BLaER1 (cell line): ENCODE data around the gene MAP3K10.

ENCODE experiments used
- H3K27ac ChIP-seq: shearing (Covaris generic); formaldehyde crosslinking; 2 replicates; pipeline ENCODE4 v1.8.1; 2022
- H3K27me3 ChIP-seq: shearing (Covaris generic); formaldehyde crosslinking; 2 replicates; pipeline ENCODE4 v1.8.1; 2022
- H3K36me3 ChIP-seq: shearing (Covaris generic); formaldehyde crosslinking; 2 replicates; pipeline ENCODE4 v1.8.1; 2022
- H3K4me1 ChIP-seq: shearing (Covaris generic); formaldehyde crosslinking; 2 replicates; pipeline ENCODE4 v1.8.1; 2022
- H3K4me2 ChIP-seq: shearing (Covaris generic); formaldehyde crosslinking; 2 replicates; pipeline ENCODE4 v1.8.1; 2022
- H3K4me3 ChIP-seq: shearing (Covaris generic); formaldehyde crosslinking; 2 replicates; pipeline ENCODE4 v1.8.1; 2022
- H3K9ac ChIP-seq: shearing (Covaris generic); formaldehyde crosslinking; 2 replicates; pipeline ENCODE4 v1.8.1; 2022
- H3K9me3 ChIP-seq: shearing (Covaris generic); formaldehyde crosslinking; 2 replicates; pipeline ENCODE4 v1.8.1; 2022
- H4K20me1 ChIP-seq: shearing (Covaris generic); formaldehyde crosslinking; 2 replicates; pipeline ENCODE4 v1.8.1; 2022
- Cebpa-rat ChIP-seq: shearing (Covaris generic); IDR thresholded peaks from 2 replicates; pipeline ENCODE4 v1.8.1; 2022

MAP3K10 gene

DNA sequence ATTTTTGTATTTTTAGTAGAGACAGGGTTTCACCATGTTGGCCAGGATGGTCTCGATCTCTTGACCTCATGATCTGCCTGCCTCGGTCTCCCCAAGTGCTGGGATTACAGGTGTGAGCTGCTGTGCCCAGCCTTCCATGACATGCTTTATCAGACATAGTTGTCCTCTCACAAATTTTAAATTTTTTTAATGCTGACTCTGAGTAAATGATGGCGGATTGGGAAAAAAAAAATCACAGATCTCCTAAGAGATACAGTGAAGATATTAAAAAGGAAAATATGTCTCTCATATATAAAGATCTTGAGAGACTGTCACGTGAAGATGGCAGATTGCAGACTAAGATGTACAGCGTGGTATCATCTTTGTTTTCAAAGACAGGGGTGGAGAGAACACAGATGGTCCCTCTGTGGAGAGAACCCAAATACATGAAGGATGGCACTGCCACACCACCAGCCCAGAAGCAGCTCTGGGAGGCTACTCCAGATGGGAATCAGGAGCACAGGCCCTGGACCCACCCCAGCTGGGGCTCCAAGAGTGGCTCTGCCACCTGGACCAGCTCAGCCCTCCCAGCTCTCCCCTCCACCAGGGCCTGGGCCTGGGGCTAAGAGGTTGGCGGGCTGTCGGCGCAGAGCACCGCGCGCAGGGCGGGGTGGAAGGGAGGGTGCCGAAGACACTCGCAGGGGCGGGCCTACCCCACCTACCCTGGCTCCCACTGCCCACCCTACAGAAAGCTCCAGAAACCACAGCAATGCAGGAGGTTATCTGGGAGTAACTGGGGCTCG, 55.3 kb downstream of the MAP3K10 start:
- Histone ChIP-seq H4K20me1 (peaks cover 99% of the 10 kb centered on the region), H3K27me3 (no peaks in the 10 kb centered on the region), H3K4me3 (no peak overlapping the region), H3K27ac (no peak overlapping the region), H3K4me1 (no peaks in the 10 kb centered on the region; the same call in 1 of the 2 replicates), H3K9ac (no peak overlapping the region), H3K36me3 (peaks cover 98% of the 10 kb centered on the region), H3K4me2 (no peak overlapping the region), H3K9me3 (no peaks in the 10 kb centered on the region)
- TF ChIP-seq Cebpa-rat: no peak

DNA sequence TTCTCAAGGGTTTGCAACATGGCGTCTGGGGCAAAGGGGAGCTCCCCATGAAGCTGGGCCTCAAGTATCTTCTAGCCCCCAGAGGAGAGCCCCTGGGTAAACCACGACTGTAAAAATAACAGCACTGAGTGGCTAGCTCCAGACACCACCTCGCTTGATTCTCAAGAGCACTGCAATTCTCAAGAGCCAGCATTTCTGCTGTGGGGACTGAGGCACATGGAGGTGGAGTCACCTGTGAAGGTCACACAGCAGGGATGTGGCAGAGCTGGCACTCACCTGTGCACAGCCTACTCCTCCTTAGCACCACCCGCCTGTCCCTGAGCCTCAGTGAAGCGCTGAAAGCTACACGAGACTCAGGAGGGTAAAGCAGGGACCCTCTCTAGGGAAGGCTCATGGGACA, 56.0 kb downstream of the MAP3K10 start:
- Histone ChIP-seq H4K20me1 (peaks cover 99% of the 10 kb centered on the region), H3K9ac (no peak overlapping the region), H3K27me3 (no peaks in the 10 kb centered on the region), H3K4me2 (no peak overlapping the region), H3K9me3 (no peaks in the 10 kb centered on the region), H3K4me1 (no peaks in the 10 kb centered on the region; the same call in 1 of the 2 replicates), H3K27ac (peak overlapping the region; percentile 22; the same call in 1 of the 2 replicates), H3K4me3 (no peak overlapping the region), H3K36me3 (peaks cover 98% of the 10 kb centered on the region)
- no peak for TF ChIP-seq Cebpa-rat

DNA sequence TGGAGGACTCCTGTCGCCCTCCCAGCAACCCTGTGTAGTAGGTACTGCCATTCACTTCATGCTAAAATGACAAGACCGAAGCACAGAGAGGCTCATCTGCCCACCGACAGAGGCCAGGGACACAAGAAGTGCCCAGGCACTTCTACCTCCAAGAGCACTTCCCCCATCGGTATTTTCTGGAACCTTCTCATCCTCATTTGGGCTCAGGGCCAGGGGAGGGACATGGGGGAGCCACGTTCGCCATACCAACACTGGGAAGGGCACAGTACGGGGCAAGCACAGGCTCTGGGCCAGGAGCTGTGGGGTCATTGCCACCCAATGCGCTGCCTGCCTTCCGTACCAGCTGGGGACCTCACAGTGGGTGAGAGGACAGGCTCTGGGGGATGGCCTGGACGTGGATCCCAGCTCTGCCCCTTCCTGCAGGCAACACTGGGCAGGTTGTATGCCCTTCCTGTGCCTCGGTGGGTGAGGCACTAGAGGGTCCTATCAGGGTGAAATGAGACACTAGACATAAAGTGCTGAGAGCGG, 56.6 kb downstream of the MAP3K10 start:
- H3K27ac ChIP-seq: peak overlapping the region; percentile 22; the same call in 1 of the 2 replicates
- no peaks in the 10 kb centered on the region for H3K9me3 ChIP-seq
- peaks cover 99% of the 10 kb centered on the region for H4K20me1 ChIP-seq
- H3K4me3 ChIP-seq: no peak overlapping the region
- peak overlapping the region; percentile 6; the same call in 1 of the 2 replicates for H3K9ac ChIP-seq
- TF ChIP-seq Cebpa-rat: no peak
- H3K27me3 ChIP-seq: no peaks in the 10 kb centered on the region
- no peaks in the 10 kb centered on the region; the same call in 1 of the 2 replicates for H3K4me1 ChIP-seq
- H3K4me2 ChIP-seq: no peak overlapping the region
- peaks cover 98% of the 10 kb centered on the region for H3K36me3 ChIP-seq

DNA sequence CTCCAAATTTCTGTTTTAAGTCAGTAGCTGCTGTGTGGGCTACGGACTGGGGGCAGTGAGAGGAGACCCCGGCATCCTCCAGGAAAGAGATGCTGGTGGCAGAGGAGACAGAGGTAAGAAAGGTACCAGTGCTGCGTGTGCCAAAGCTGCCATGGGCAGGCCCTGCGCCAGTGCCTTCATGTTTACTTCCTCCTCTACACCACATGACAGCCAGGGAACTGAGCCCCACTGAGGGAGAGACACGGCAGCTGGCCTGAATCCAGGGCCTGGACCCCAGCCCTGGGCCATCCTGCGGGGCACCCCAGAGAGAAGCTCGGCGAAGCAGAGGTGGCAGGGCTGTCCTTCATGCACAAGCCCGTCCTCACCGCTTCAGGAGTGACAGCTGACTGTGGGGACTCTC, 58.0 kb downstream of the MAP3K10 start:
- H3K9ac ChIP-seq: no peak overlapping the region
- H3K4me1 ChIP-seq: no peaks in the 10 kb centered on the region
- no peak overlapping the region for H3K27ac ChIP-seq
- no peak overlapping the region for H3K4me3 ChIP-seq
- no peaks in the 10 kb centered on the region for H3K27me3 ChIP-seq
- H4K20me1 ChIP-seq: peaks cover 99% of the 10 kb centered on the region
- no peak overlapping the region for H3K4me2 ChIP-seq
- H3K9me3 ChIP-seq: no peaks in the 10 kb centered on the region
- peaks cover 98% of the 10 kb centered on the region for H3K36me3 ChIP-seq
- TF ChIP-seq Cebpa-rat: no peak

DNA sequence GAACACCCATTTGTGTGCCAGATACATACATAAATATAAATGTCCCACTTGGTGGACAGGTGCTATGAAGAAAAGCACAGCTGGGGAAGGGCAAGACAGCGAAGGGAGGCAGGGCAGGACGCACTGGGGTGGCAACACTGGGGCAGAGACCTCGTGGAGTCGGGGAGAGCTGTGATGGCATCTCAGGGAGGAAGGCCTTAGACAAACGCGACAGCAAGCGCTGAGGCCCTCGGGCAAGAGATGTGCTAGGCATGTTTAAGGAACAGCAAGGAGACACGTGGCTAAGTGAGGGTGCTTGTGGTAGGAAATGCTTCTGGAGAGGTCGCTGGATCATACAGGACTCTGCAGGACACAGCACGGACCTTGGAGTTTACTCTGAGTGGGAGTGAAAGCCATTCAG, 58.6 kb downstream of the MAP3K10 start:
- Histone ChIP-seq H3K4me3 (no peak overlapping the region), H3K27ac (no peak overlapping the region), H3K4me2 (no peak overlapping the region), H3K27me3 (no peaks in the 10 kb centered on the region), H3K36me3 (peaks cover 98% of the 10 kb centered on the region), H3K9me3 (no peaks in the 10 kb centered on the region), H4K20me1 (peaks cover 97% of the 10 kb centered on the region), H3K4me1 (no peaks in the 10 kb centered on the region), H3K9ac (no peak overlapping the region)
- no peak for TF ChIP-seq Cebpa-rat

DNA sequence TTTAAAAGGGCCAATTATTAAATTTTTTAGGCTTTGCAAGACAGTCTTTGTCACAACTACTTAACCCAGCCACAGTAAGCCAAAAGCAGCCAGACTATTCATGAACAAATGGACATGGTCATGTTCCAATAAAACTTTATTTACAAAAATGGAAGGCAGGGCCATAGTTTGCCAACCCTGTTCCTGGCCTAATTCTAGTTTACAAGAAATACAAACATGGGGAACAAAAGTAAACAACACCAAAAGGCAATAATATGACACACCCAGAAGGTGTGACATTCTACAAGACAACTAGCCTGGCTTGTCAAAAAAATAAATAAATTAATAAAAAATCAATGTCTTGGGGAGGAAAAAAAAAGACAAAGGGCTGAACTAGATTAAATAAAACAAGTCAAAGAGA, 60.0 kb downstream of the MAP3K10 start:
- no peak overlapping the region for H3K9ac ChIP-seq
- H4K20me1 ChIP-seq: peaks cover 97% of the 10 kb centered on the region
- H3K27ac ChIP-seq: no peak overlapping the region
- no peaks in the 10 kb centered on the region for H3K9me3 ChIP-seq
- no peak for TF ChIP-seq Cebpa-rat
- no peaks in the 10 kb centered on the region for H3K27me3 ChIP-seq
- no peak overlapping the region for H3K4me3 ChIP-seq
- no peak overlapping the region for H3K4me2 ChIP-seq
- peaks cover 98% of the 10 kb centered on the region for H3K36me3 ChIP-seq
- no peaks in the 10 kb centered on the region for H3K4me1 ChIP-seq

DNA sequence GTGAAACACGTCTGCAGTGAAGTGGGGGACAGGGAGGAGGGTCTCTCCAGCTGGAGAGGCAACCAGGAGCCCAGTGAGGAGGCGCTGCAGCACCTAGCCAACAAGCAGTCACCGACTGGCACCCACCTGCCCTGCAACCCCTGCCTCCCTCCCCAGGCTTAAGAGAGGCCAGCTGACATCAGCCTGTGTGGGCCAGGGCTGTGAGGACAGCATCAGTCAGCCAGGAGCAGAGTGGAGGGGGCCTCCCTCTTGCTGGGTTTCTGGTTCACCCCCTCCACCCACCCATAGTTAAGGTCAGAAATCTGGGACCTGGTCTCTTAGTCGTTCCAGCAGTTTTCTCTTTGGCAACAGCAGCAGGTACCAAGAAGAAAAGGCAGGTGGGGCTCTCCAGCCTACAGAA, 60.8 kb downstream of the MAP3K10 start:
- Histone ChIP-seq H3K9me3 (no peaks in the 10 kb centered on the region), H3K27me3 (no peaks in the 10 kb centered on the region), H3K4me2 (no peak overlapping the region), H3K9ac (no peak overlapping the region), H3K4me1 (no peaks in the 10 kb centered on the region), H3K4me3 (no peak overlapping the region), H3K36me3 (peaks cover 98% of the 10 kb centered on the region), H4K20me1 (peaks cover 97% of the 10 kb centered on the region), H3K27ac (no peak overlapping the region)
- TF ChIP-seq Cebpa-rat: no peak

DNA sequence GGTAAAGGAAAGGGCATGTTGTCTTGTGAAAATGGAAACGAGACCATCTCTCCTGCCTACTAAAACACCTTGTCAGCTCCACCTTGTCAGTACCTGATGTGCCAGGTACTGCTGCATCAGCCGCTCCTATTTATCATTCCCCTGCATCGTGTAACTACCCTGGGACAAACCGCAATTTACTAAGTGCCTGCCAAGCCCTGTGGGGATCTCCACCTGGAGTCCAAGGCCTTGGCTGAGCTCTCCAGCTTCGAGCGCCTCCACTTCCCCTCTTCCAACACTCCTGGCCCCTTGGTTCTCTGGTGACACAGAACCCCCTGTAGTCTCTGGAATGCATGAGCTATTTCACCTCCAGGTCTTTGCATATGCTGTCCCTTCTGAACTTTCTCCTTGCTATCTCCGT, 61.2 kb downstream of the MAP3K10 start:
- H3K36me3 ChIP-seq: peaks cover 98% of the 10 kb centered on the region
- H3K4me3 ChIP-seq: no peak overlapping the region
- peaks cover 97% of the 10 kb centered on the region for H4K20me1 ChIP-seq
- no peak overlapping the region for H3K27ac ChIP-seq
- no peak for TF ChIP-seq Cebpa-rat
- no peak overlapping the region for H3K9ac ChIP-seq
- H3K27me3 ChIP-seq: no peaks in the 10 kb centered on the region
- H3K4me2 ChIP-seq: no peak overlapping the region
- no peaks in the 10 kb centered on the region for H3K9me3 ChIP-seq
- no peaks in the 10 kb centered on the region for H3K4me1 ChIP-seq

DNA sequence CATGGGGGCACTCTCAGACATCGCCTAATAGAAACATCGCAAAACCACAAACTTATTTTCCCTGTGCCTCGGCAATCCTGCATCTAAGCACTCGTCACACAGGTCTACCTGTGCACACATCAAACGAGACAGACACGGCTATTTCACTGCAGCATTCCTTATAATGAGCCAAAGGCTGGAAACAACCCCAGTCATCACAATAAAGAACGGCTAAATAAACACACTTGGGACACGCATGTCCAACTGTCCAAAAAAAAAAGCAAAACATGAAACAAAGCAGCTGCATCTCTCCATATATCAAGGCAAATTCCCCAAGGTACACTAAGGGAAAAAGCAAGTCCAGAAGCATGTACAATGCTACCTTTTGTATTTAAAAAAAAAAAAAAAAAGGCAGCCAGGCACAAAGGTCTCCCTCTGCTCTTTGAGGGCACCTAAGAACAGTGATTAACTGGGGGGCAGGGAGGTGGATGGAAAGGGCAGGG, 62.4 kb downstream of the MAP3K10 start:
- TF ChIP-seq Cebpa-rat: no peak
- Histone ChIP-seq H3K36me3 (peaks cover 97% of the 10 kb centered on the region), H3K4me3 (no peak overlapping the region), H3K4me2 (no peak overlapping the region), H3K27me3 (no peaks in the 10 kb centered on the region), H3K9me3 (no peaks in the 10 kb centered on the region), H3K4me1 (peaks cover 4% of the 10 kb centered on the region; the same call in 1 of the 2 replicates), H4K20me1 (peaks cover 97% of the 10 kb centered on the region), H3K27ac (no peak overlapping the region), H3K9ac (no peak overlapping the region)

DNA sequence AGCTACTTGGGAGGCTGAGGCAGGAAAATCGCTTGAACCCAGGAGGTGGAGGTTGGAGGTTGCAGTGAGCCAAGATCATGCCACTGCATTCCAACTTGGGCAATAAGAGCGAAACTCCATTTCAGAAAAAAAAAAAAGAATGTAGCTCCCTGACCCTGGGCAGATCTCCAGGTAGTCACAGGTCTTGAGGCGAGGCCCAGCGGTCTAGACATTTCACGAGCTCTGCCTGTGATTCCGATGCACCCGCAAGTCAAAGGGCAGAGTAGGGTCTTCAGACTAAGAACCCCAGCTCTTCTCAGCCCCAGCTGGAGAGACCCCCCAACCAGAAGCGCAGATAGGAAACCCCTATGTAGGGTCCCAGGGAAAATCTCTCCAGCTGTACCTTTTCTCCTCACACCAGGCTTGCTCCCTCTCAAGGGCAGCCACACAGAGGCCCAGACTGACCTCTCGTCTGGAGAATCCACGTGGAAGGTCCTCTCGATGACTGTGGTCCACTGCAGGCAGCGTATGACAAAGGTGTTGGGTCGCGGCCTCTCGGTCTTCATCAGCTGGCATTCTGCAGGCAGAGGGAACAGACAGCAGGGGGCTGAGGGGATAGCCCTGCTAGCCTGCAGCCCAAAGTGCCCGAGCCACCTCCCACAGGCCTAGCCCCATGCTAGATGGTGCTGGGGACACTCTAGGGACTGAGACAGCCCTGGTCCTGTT, 63.6 kb downstream of the MAP3K10 start:
- Histone ChIP-seq H3K9me3 (no peaks in the 10 kb centered on the region), H3K27ac (no peak overlapping the region), H4K20me1 (peaks cover 97% of the 10 kb centered on the region), H3K4me3 (no peak overlapping the region), H3K4me2 (no peak overlapping the region), H3K27me3 (no peaks in the 10 kb centered on the region), H3K36me3 (peaks cover 86% of the 10 kb centered on the region), H3K9ac (no peak overlapping the region), H3K4me1 (peaks cover 7% of the 10 kb centered on the region)
- TF ChIP-seq Cebpa-rat: no peak
